GM19193 (cell line): ENCODE results near the gene L3MBTL3.

Experiments
- POLR2A ChIP-seq: IDR thresholded peaks from 4 replicates; pipeline ENCODE4 v1.6.1; 2011; ENCODE audit not compliant: insufficient read depth, insufficient read length; ENCODE audit errors: extremely low read depth

The L3MBTL3 gene

GRCh38 chr6:130138116-130138908 lies 119.9 kb downstream of the L3MBTL3 start:
- no peak for TF ChIP-seq POLR2A

DNA sequence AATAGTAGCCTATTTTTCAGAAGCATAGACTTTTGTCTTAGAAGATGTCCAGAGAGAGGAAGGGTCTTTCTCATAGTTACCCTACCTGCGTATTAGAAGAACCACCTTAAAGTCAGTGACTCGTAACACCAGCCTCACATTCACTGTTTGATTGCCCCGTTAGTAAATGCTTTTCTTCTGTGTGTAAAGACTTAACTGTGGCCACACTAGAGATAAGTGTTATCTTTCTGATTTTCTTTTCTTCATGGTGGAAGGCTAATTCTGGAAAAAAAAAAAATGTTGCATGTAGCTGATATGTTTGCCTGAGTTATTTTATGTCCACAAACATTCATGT lies 120.5 kb downstream of the L3MBTL3 start:
- TF ChIP-seq POLR2A, result no peak

GRCh38 chr6:130140084-130140483 lies 121.7 kb downstream of the L3MBTL3 start:
- TF ChIP-seq POLR2A, result no peak

- no peak for TF ChIP-seq POLR2A
These were observed 125.3 kb downstream of the L3MBTL3 start for GRCh38 chr6:130143709-130144108.

GRCh38 chr6:130147111-130147510 lies 128.7 kb downstream of the L3MBTL3 start:
- no peak for TF ChIP-seq POLR2A

DNA sequence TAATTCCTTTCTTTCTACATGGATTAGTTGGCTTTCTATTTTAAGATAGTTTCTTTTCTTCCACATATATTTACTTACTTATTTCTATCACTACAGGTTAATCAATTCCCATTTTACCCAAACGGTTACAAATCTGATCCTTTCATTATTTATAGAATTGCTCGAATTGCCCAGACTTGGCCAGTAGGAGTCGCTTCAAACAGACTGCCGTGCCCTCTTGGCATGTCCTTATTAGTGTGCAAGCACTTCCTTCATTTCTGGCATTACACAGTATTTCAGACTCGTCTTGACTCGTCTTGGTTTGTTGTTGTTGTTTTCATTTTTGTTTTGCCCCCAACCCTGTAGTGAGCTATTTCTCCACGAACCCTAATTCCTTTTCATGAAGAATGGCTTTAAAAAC lies 129.8 kb downstream of the L3MBTL3 start:
- no peak for TF ChIP-seq POLR2A

GRCh38 chr6:130150906-130151305 lies 132.5 kb downstream of the L3MBTL3 start:
- no peak for TF ChIP-seq POLR2A

DNA sequence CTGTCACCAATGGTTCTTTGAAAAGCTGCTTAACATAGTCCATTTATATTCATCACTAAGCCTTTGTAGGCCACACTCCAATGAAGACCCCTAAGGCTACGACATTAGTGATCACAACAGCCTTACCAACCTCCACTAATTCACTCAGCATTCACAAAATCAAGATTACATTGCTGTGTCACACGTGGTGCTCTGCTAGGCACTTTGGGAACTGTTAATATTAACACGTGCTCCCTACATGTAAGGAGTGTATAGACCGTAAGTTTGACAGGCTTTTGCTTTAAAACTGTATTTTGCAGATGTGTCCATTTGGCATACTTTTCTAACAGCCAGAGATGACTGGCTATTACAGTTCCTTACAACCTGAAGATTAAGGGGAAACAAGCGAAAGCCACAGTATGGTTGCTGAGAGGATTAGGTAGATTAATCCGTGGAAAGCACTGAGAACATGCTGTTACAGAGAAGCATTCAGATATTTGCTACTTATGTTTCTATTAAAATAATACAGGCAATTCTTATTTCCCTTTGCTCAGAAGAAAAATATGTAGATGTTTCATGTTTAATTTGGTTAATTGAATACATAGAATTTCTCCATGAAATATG lies 134.6 kb downstream of the L3MBTL3 start:
- no peak for TF ChIP-seq POLR2A

GRCh38 chr6:130156908-130157307 lies 138.5 kb downstream of the L3MBTL3 start:
- no peak for TF ChIP-seq POLR2A

GRCh38 chr6:130158056-130158455 lies 139.7 kb downstream of the L3MBTL3 start:
- TF ChIP-seq POLR2A, result no peak

DNA sequence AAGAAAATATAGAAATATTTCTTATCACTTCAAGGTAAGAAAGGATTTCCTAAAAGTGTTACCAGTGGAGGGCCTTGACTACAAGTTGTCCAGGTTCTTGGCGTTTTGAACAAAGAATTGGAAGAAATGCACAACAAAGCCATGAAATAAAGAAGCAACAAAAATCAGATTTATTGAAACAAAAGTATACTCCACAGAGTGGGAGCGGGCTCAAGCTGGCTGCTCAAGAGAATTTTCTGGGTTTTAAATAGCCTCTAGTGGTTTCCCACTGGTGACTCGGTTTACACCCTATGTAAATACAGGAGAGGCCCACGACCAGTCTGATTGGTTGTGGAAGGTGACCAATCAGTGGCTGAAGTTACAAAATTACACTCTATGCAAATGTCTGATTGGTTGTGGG lies 140.2 kb downstream of the L3MBTL3 start:
- no peak for TF ChIP-seq POLR2A

- TF ChIP-seq POLR2A, result no peak
These were observed 141.6 kb downstream of the L3MBTL3 start for GRCh38 chr6:130159956-130160355.

DNA sequence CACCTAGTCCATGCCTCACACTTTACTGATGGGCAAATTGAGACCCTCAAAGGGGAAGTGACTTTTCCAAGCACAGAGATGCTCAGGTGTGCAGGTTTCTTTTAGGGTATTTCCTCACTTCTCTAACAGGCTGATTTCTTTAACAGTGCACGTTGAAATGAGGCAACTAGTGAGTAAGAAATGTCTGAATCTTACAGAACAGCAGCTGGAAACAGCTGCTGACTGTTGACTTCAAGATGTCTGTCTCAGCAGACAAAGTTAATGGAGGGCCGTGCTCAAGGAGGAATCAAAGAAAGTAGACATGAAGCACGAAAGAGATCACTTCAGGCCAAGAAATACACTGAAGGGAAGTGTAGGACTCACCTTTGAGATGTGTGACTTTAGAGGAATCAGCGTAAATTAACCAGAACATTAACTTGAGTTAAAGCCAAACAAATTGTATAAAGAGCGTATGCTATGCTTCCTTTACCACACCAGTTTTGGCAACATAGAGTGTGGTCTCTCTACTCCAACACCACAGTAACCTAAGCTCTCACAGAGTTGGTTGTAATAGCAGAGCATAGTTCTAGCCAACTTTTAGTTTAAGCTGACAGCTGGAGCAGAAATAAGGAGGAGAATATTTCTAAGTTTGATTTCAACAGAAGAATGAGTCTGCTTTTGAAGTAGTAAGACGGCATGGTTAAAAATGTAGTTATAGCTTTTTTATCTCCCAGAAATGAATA lies 143.5 kb downstream of the L3MBTL3 start:
- no peak for TF ChIP-seq POLR2A

DNA sequence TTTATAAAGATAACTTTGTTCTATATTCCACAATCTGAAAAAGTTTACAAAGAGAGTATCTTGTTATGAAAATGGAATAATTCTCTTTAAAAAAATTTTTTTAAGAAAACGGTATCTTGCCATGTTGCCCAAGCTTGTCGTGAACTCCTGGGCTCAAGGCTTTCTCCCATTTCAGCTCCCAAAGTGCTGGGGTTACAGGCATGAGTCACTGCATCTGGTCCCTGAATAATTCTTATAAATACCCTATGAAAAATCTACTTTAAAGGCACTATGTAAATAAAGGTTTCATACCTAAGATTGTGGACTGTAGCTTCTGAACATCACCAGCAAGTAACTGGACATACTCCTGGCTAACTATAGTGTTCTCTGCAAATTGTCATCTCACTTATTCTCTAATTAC lies 144.0 kb downstream of the L3MBTL3 start:
- no peak for TF ChIP-seq POLR2A

DNA sequence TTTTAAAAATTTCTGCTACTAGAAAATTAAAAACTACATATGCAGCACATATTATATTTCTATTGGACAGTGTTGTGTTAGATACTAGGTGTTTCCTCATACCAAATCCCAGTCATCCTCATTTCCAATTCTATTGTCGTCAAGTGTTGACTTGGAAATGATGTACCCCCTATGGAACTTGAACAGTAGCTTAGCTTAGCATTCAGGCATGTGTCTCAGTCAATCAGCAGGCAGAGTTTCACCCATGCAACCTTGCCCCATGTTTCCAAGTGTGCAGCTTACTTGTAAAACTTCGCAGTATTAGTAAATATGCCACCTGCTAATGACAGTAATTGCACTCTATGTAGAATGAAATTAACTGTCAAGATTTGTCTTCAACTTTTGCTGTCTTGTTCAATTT lies 144.9 kb downstream of the L3MBTL3 start:
- TF ChIP-seq POLR2A, result no peak

GRCh38 chr6:130164251-130164650 lies 145.9 kb downstream of the L3MBTL3 start:
- TF ChIP-seq POLR2A, result no peak
